Thyroid gland (tissue), 4 donors: Measurements from ENCODE around the gene CRTAC1. TPM values are rescaled to one million over a fixed set of nuclear protein-coding genes. Genes with fewer than 3 reads are reported as not detected.

Experiments used
- DNase-seq, 2 donors: peaks; one replicate each; pipeline ENCODE4 v3.0.0-alpha.2; 2019
- H3K27ac ChIP-seq, 3 donors: fragments of 200-600 bp; sonication (generic); 1 replicate in 2 of 3; 2 replicates in 1 of 3; pipeline ENCODE4 v1.5.1; 2016 to 2019; ENCODE audit warnings: mild to moderate bottlenecking in 1 of 3, moderate library complexity in 1 of 3
- H3K27me3 ChIP-seq: fragments of 200-600 bp; sonication (generic); one replicate; pipeline ENCODE4 v1.5.1; 2019
- H3K36me3 ChIP-seq, 2 donors: fragments of 200-600 bp; sonication (generic); one replicate each; pipeline ENCODE4 v1.5.1; 2016 to 2019
- H3K4me1 ChIP-seq, 2 donors: fragments of 200-600 bp; sonication (generic); one replicate each; pipeline ENCODE4 v1.5.1; 2017 to 2019
- H3K4me3 ChIP-seq, 3 donors: fragments of 200-600 bp; sonication (generic); replicated peaks in 1 of 3; 1 replicate in 2 of 3; 2 replicates in 1 of 3; pipeline ENCODE4 v1.5.1; 2016; ENCODE audit warnings: mild to moderate bottlenecking in 1 of 3
- H3K9me3 ChIP-seq: fragments of 200-600 bp; sonication (generic); one replicate; pipeline ENCODE4 v1.5.1; 2017
- CTCF ChIP-seq, 6 experiments: fragments of 200-600 bp in 3 of 6; fragments of 450-650 bp in 3 of 6; sonication (generic) in 3 of 6; IDR thresholded peaks; one replicate each; pipeline ENCODE4 v1.5.1; 2016 to 2019; ENCODE audit warnings: antibody characterized with exemption in 6 of 6, mild to moderate bottlenecking in 2 of 6, inconsistent platforms in 1 of 6, moderate library complexity in 1 of 6
- POLR2A ChIP-seq, 2 donors: fragments of 450-650 bp; IDR thresholded peaks; one replicate each; pipeline ENCODE4 v1.6.1; 2017; ENCODE audit warnings: antibody characterized with exemption in 2 of 2, mild to moderate bottlenecking in 2 of 2, moderate library complexity in 1 of 2
- WGBS, 2 donors: methylation state at CpG; one replicate each; pipeline ENCODE4 v1.1.5; 2017; 5-methylcytosine and 5-hydroxymethylcytosine counted together
- intact Hi-C: fragments of 100-400 bp; cut with DNase I; formaldehyde crosslinking; loops from one replicate; pipeline ENCODE4 v1.15.1; 2023
- total RNA-seq, 4 donors: library from RNA; depleted of rRNA; stranded (reverse); fragments of >200 nt; gene quantifications; one replicate each; pipeline ENCODE4 v1.2.3, GENCODE V29; 2016

CRTAC1 gene
- total RNA-seq, 4 donors from 2014 or later: 2.6 to 7.3 (median 3.7) TPM

GRCh38 chr10:97861097-97861750, 169.2 kb downstream of the CRTAC1 start:
- intact Hi-C loops: no loop called here
- no peak overlapping the region for H3K4me3 ChIP-seq
- no peak overlapping the region for H3K27ac ChIP-seq
- no peaks in the 10 kb centered on the region for H3K27me3 ChIP-seq
- no peaks in the 10 kb centered on the region for H3K36me3 ChIP-seq
- 86 to 88% methylated on average over 3 of the region's 3 CpGs for WGBS, 2 donors
- H3K9me3 ChIP-seq: no peaks in the 10 kb centered on the region
- H3K4me1 ChIP-seq: no peaks in the 10 kb centered on the region
- no peak for TF ChIP-seq POLR2A (IDR thresholded peaks at IDR 0.05)
- no peak for TF ChIP-seq CTCF (IDR thresholded peaks at IDR 0.05)
- no peak for DNase-seq

- intact Hi-C loops: no loop called here
- TF ChIP-seq POLR2A (IDR thresholded peaks at IDR 0.05) (no peak), CTCF (IDR thresholded peaks at IDR 0.05) (no peak)
- DNase-seq: no peak
- H3K27ac ChIP-seq: no peak overlapping the region
- H3K4me3 ChIP-seq: no peak overlapping the region
- H3K36me3 ChIP-seq: no peaks in the 10 kb centered on the region
- no peaks in the 10 kb centered on the region for H3K27me3 ChIP-seq
- no peaks in the 10 kb centered on the region for H3K4me1 ChIP-seq
- 68 to 80% methylated on average over 1 of the region's 1 CpG for WGBS, 2 donors
- H3K9me3 ChIP-seq: no peaks in the 10 kb centered on the region
Observed at GRCh38 chr10:97858001-97858439, 172.4 kb downstream of the CRTAC1 start.

GRCh38 chr10:97854743-97855142, 175.7 kb downstream of the CRTAC1 start:
- 89 to 92% methylated on average over 3 of the region's 3 CpGs for WGBS, 2 donors
- H3K27me3 ChIP-seq: no peaks in the 10 kb centered on the region
- TF ChIP-seq CTCF (IDR thresholded peaks at IDR 0.05) (no peak), POLR2A (IDR thresholded peaks at IDR 0.05) (no peak)

GRCh38 chr10:97852840-97853405, 177.5 kb downstream of the CRTAC1 start:
- 76 to 83% methylated on average over 4 of the region's 4 CpGs for WGBS, 2 donors
- H3K4me3 ChIP-seq: no peak overlapping the region
- no peaks in the 10 kb centered on the region for H3K9me3 ChIP-seq
- H3K27me3 ChIP-seq: no peaks in the 10 kb centered on the region
- H3K27ac ChIP-seq: no peak overlapping the region
- H3K4me1 ChIP-seq: peaks cover 6 to 8% of the 10 kb centered on the region in 2 donors
- no peaks in the 10 kb centered on the region for H3K36me3 ChIP-seq
- intact Hi-C loops: no loop called here
- no peak for TF ChIP-seq POLR2A (IDR thresholded peaks at IDR 0.05)
- no peak for TF ChIP-seq CTCF (IDR thresholded peaks at IDR 0.05)
- no peak for DNase-seq

More at GRCh38 chr10:97854743-97855142, 175.7 kb downstream of the CRTAC1 start:
- Histone ChIP-seq H3K4me3 (no peak overlapping the region), H3K36me3 (no peaks in the 10 kb centered on the region), H3K9me3 (no peaks in the 10 kb centered on the region), H3K27ac (no peak overlapping the region), H3K4me1 (peaks cover 4 to 6% of the 10 kb centered on the region in 2 donors)
- DNase-seq: no peak
- intact Hi-C loops: no loop called here

- no peaks in the 10 kb centered on the region for H3K36me3 ChIP-seq
- intact Hi-C loops: no loop called here
- TF ChIP-seq CTCF (IDR thresholded peaks at IDR 0.05): no peak
- TF ChIP-seq POLR2A (IDR thresholded peaks at IDR 0.05): no peak
- no peak overlapping the region for H3K27ac ChIP-seq
- WGBS, 2 donors: 62 to 64% methylated on average over 3 of the region's 3 CpGs
- DNase-seq: no peak
- no peaks in the 10 kb centered on the region for H3K27me3 ChIP-seq
- H3K4me3 ChIP-seq: no peak overlapping the region
- H3K4me1 ChIP-seq: peaks cover 6 to 8% of the 10 kb centered on the region in 2 donors
- no peaks in the 10 kb centered on the region for H3K9me3 ChIP-seq
Observed at GRCh38 chr10:97852277-97852676, 178.1 kb downstream of the CRTAC1 start.
